ENCODE data around the gene OSBPL2.

GRCh38 chr20:62332989-62333819, 94.9 kb downstream of the OSBPL2 start:
- TF ChIP-seq EZH2 (IDR thresholded peaks at IDR 0.05; ENCODE audit: insufficient read depth, poor library complexity, severe bottlenecking) = no peak
- no peak for TF ChIP-seq EZH2phosphoT487 (IDR thresholded peaks at IDR 0.05; ENCODE audit: insufficient read depth, low read depth)
